NCI-H446 treated with DMSO at 0.1 percent for 48 hours (cell line): Measurements from ENCODE around the gene DENND4B.

Source experiments
- DNase-seq: peaks from one replicate; lab custom pipeline; 2025; lab: John Stamatoyannopoulos, UW

The DENND4B gene

DNA sequence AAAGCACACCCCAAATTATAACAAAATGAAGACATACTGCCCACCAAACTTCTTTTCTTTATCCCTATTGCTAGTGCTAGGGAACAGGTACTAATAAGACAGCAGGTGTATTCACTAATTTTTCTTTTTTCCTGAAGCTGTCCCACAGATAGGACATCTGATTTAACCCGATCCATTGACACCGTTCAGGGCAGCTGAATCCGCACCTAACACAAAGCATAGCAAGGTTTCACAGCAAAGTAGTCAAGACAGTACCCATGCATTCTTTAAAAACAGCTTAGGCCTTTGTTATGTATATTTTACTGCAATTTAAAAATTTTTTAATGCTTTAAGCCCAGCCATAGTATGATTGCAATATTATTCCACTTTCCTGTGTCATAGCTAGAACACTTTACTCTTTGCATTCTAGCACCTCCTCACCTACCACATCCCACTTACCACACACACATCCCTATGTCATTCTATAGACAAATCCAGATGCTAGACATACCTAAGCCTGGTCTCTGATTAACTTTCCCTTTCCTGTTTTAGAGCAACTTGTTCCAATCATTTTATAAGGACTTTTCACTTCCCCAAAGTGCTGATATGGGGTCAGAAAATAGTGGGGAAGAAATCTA lies 64.1 kb downstream of the DENND4B start:
- DNase-seq, result no peak

DNA sequence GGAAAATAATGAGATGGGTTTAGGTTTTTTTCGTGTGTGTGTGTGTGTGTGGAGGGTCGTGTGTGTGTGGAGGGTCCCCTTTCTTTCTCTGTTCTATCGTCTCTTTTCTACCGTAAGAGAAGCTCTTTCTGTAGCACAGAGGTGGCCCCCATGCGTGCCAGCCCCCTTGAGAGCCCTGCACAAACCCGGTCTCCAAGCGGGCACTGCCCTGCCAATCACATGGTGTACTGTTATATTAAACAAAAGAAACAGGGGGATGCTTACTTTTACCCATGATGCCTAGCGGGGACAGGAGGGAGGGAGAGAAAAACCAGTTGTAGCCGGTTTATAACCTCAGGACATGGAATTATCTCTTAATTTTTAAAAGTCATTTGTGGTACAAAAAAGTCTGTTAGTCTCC lies 64.8 kb downstream of the DENND4B start:
- DNase-seq, result peak; percentile 24

GRCh38 chr1:153880962-153881361 lies 65.6 kb downstream of the DENND4B start:
- peak; percentile 93 for DNase-seq

GRCh38 chr1:153880024-153880423 lies 66.5 kb downstream of the DENND4B start:
- no peak for DNase-seq
